Heart left ventricle (tissue), 13 donors: Measurements from ENCODE around the gene POLG.

Experiments used
- POLR2A ChIP-seq, 2 donors: fragments of 450-650 bp; IDR thresholded peaks; one replicate each; pipeline ENCODE4 v1.6.1; 2017; ENCODE audit warnings: antibody characterized with exemption in 2 of 2, mild to moderate bottlenecking in 2 of 2, moderate library complexity in 2 of 2
- TF ChIP-seq, protein P1 (sequence below), 12 donors: fragments of 200-600 bp; sonication (generic) in 4 of 12; IDR thresholded peaks; one replicate each; pipeline versions ENCODE4 v1.5.0 to v1.8.0; 2018 to 2022; ENCODE audit warnings: antibody characterized with exemption in 12 of 12, mild to moderate bottlenecking in 5 of 12
- donor health status: ischemic (EF 13 %, LVEDD 7.1; RV severe dilation, severe dysfunction).
- donor health status: DM: no; HTN: yes; CAD: no.
- donor health status: DM: no; HTN: no; CAD: no.
- donor health status: ischemic (EF 25% LVEDD 6.9; RV normal size, moderate dysfunction).
- donor health status: ischemic (EF 25% LVEDD 5.7; RV mildly dilated, moderate dysfunction).
- donor health status: ischemic (EF 35%, LVEDD 5.7; RV mildly dilated, moderate dysfunction).
- donor health status: nonischemic (EF 11% LVEDD 7.7; RV severe dilation, severe dysfunction).
- donor health status: DM: yes; HTN: yes; CAD: no.
- donor health status: PGD.
- donor health status: ischemic (EF 29% LVEDD 5.4; RV normal size, mild dysfunction).
- donor health status: nonischemic (EF 23%, LVEDD 6.1; RV moderate dilation, normal function).

DNA sequence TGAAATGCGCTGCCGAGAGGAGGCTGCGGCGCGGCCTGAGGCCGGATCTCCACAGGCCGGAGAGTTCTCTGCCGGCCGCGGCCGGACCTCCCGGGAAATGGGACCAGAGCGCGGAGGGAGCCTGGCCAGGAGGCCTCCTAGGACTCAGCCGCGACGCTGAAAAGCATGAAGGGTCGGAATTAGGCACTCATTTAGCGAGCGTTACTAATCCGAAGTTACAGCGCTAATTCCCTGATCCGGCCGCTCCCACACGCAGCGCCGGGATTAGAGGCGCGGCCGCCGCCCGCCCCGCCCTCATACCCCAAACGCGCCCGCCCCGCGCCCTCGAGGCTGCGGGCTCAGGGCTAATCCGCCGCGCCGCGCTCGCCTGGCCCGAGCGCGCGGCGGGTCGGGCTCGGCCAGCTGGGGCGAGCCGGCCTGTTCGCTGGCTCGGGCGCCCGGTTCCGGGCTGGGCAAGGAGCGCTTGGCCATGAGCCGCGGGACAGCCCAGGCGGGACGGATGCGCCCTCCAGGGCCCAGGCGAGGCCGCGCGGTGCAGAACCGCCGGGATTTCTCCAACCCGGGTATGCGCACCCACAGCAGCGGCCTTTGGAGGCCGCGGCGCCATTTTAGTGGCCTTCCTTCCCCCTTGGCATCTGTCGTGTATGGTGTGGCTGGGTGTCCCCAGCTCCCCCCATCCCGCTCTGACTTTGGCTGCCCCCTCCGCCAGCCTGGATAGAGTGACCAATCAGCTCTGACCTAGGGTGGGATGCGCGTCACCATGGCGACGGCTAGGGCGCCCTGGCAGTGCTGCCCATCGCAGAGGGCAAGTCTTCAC lies 36.8 kb upstream of the POLG start:
- TF ChIP-seq, protein P1, sequence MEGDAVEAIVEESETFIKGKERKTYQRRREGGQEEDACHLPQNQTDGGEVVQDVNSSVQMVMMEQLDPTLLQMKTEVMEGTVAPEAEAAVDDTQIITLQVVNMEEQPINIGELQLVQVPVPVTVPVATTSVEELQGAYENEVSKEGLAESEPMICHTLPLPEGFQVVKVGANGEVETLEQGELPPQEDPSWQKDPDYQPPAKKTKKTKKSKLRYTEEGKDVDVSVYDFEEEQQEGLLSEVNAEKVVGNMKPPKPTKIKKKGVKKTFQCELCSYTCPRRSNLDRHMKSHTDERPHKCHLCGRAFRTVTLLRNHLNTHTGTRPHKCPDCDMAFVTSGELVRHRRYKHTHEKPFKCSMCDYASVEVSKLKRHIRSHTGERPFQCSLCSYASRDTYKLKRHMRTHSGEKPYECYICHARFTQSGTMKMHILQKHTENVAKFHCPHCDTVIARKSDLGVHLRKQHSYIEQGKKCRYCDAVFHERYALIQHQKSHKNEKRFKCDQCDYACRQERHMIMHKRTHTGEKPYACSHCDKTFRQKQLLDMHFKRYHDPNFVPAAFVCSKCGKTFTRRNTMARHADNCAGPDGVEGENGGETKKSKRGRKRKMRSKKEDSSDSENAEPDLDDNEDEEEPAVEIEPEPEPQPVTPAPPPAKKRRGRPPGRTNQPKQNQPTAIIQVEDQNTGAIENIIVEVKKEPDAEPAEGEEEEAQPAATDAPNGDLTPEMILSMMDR (IDR thresholded peaks at IDR 0.05): no peak
- TF ChIP-seq POLR2A (IDR thresholded peaks at IDR 0.05): no peak
